ENCODE data around the gene CHN2.

DNA sequence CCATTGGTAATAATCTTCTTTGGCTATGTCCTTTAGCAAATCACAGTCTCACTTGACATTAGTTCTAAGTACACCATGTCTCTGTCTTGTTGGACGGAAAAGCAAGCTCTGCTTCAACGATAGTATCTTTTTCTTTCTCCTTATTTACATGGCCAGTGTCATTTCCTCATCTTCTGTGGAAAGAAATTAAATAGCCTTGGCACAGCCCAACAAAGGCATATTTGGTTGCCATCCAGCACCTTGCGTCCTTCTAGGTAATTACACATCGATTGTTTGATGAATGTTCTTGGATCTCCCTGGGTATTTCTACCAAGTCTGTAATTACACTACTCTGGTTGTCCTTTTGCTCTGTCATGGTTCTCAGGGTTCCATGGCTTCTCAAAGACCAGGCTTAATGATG lies 183.1 kb downstream of the CHN2 start:
- TF ChIP-seq, protein P1, sequence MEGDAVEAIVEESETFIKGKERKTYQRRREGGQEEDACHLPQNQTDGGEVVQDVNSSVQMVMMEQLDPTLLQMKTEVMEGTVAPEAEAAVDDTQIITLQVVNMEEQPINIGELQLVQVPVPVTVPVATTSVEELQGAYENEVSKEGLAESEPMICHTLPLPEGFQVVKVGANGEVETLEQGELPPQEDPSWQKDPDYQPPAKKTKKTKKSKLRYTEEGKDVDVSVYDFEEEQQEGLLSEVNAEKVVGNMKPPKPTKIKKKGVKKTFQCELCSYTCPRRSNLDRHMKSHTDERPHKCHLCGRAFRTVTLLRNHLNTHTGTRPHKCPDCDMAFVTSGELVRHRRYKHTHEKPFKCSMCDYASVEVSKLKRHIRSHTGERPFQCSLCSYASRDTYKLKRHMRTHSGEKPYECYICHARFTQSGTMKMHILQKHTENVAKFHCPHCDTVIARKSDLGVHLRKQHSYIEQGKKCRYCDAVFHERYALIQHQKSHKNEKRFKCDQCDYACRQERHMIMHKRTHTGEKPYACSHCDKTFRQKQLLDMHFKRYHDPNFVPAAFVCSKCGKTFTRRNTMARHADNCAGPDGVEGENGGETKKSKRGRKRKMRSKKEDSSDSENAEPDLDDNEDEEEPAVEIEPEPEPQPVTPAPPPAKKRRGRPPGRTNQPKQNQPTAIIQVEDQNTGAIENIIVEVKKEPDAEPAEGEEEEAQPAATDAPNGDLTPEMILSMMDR (IDR thresholded peaks at IDR 0.05), result no peak
- no peak for TF ChIP-seq EZH2 (IDR thresholded peaks at IDR 0.05)
- TF ChIP-seq EZH2phosphoT487 (IDR thresholded peaks at IDR 0.05), result no peak
